Liver (tissue), 9 donors: ENCODE results near the gene TMEM163. TPM values are rescaled to one million over a fixed set of nuclear protein-coding genes. Genes with fewer than 3 reads are reported as not detected.

ENCODE experiments used
- DNase-seq: peaks from one replicate; pipeline ENCODE4 v3.0.0-alpha.2; 2017; ENCODE audit warnings: low spot score
- H3K27ac ChIP-seq, 2 donors: one replicate each; pipeline ENCODE4 v1.7.0; 2013; ENCODE audit warnings: inconsistent platforms in 2 of 2, low read length in 2 of 2, control low read depth in 1 of 2, low read depth in 1 of 2, mild to moderate bottlenecking in 1 of 2
- H3K27me3 ChIP-seq, 4 donors: one replicate each; pipeline versions ENCODE4 v1.6.1 to v1.7.0; 2013; ENCODE audit warnings: low read length in 3 of 4, inconsistent platforms in 1 of 4, mild to moderate bottlenecking in 1 of 4, moderate library complexity in 1 of 4; ENCODE audit not compliant: control insufficient read depth in 4 of 4, insufficient read depth in 4 of 4
- H3K36me3 ChIP-seq, 4 donors: one replicate each; pipeline versions ENCODE4 v1.6.1 to v1.7.0; 2013; ENCODE audit warnings: low read length in 3 of 4, mild to moderate bottlenecking in 3 of 4, low read depth in 1 of 4, moderate library complexity in 1 of 4; ENCODE audit not compliant: control insufficient read depth in 4 of 4, insufficient read depth in 3 of 4
- H3K4me1 ChIP-seq, 4 donors: one replicate each; pipeline versions ENCODE4 v1.6.1 to v1.7.0; 2013; ENCODE audit warnings: low read length in 3 of 4, mild to moderate bottlenecking in 3 of 4, moderate library complexity in 1 of 4; ENCODE audit not compliant: control insufficient read depth in 4 of 4, insufficient read depth in 4 of 4
- H3K4me3 ChIP-seq, 3 donors: one replicate each; pipeline versions ENCODE4 v1.6.1 to v1.7.0; 2013; ENCODE audit warnings: low read length in 3 of 3, control low read depth in 1 of 3, low read depth in 1 of 3, mild to moderate bottlenecking in 1 of 3
- H3K9ac ChIP-seq, 2 donors: one replicate each; pipeline ENCODE4 v1.7.0; 2013; ENCODE audit warnings: low read length in 2 of 2, mild to moderate bottlenecking in 2 of 2, moderate library complexity in 2 of 2, control low read depth in 1 of 2, low read depth in 1 of 2
- H3K9me3 ChIP-seq, 4 donors: one replicate each; pipeline versions ENCODE4 v1.6.1 to v1.7.0; 2013; ENCODE audit warnings: low read length in 3 of 4; ENCODE audit not compliant: control insufficient read depth in 4 of 4
- EGR1 ChIP-seq, 2 donors: IDR thresholded peaks; 2 replicates each; pipeline ENCODE4 v1.6.1; 2016 to 2018; ENCODE audit warnings: antibody characterized with exemption in 2 of 2, low read depth in 2 of 2
- FOXA1 ChIP-seq: IDR thresholded peaks from 2 replicates; pipeline ENCODE4 v1.6.1; 2016; ENCODE audit warnings: antibody characterized with exemption
- FOXA2 ChIP-seq: IDR thresholded peaks from 2 replicates; pipeline ENCODE4 v1.6.1; 2016; ENCODE audit warnings: antibody characterized with exemption
- GABPA ChIP-seq, 2 donors: IDR thresholded peaks in 1 of 2; conservative IDR thresholded peaks in 1 of 2; 2 replicates each; pipeline ENCODE4 v1.6.1; 2016; ENCODE audit warnings: antibody characterized with exemption in 2 of 2, mild to moderate bottlenecking in 1 of 2, moderate library complexity in 1 of 2
- HNF4A ChIP-seq, 2 donors: conservative IDR thresholded peaks; 2 replicates each; pipeline ENCODE4 v1.6.1; 2016; ENCODE audit warnings: antibody characterized with exemption in 2 of 2, mild to moderate bottlenecking in 2 of 2
- HNF4G ChIP-seq: IDR thresholded peaks from 2 replicates; pipeline ENCODE4 v1.6.1; 2016; ENCODE audit warnings: antibody characterized with exemption
- JUND ChIP-seq, 2 donors: IDR thresholded peaks; 2 replicates each; pipeline ENCODE4 v1.6.1; 2016; ENCODE audit warnings: antibody characterized with exemption in 2 of 2
- MAX ChIP-seq: IDR thresholded peaks from 2 replicates; pipeline ENCODE4 v1.6.1; 2016; ENCODE audit warnings: antibody characterized with exemption
- NR2F2 ChIP-seq: IDR thresholded peaks from 2 replicates; pipeline ENCODE4 v1.6.1; 2016; ENCODE audit warnings: antibody characterized with exemption
- RAD21 ChIP-seq, 2 donors: IDR thresholded peaks; 2 replicates each; pipeline ENCODE4 v1.6.1; 2016; ENCODE audit warnings: antibody characterized with exemption in 2 of 2, mild to moderate bottlenecking in 2 of 2
- REST ChIP-seq: IDR thresholded peaks from 2 replicates; pipeline ENCODE4 v1.6.1; 2016; ENCODE audit warnings: antibody characterized with exemption, mild to moderate bottlenecking
- RXRA ChIP-seq, 2 donors: IDR thresholded peaks; 2 replicates each; pipeline ENCODE4 v1.6.1; 2017 to 2018; ENCODE audit warnings: antibody characterized with exemption in 2 of 2, mild to moderate bottlenecking in 1 of 2
- SP1 ChIP-seq: IDR thresholded peaks from 2 replicates; pipeline ENCODE4 v1.6.1; 2018; ENCODE audit warnings: antibody characterized with exemption, mild to moderate bottlenecking
- TAF1 ChIP-seq: conservative IDR thresholded peaks from 2 replicates; pipeline ENCODE4 v1.6.1; 2016; ENCODE audit warnings: antibody characterized with exemption, mild to moderate bottlenecking
- YY1 ChIP-seq: IDR thresholded peaks from 2 replicates; pipeline ENCODE4 v1.6.1; 2016; ENCODE audit warnings: antibody characterized with exemption, mild to moderate bottlenecking
- WGBS: extraction: QIAGEN DNeasy Blood & Tissue Kit; methylation state at CpG from one replicate; pipeline ENCODE4 v1.1.7; 2013; 5-methylcytosine and 5-hydroxymethylcytosine counted together
- polyA plus RNA-seq, 2 donors: library from polyadenylated mRNA; stranded (reverse) in 1 of 2; unstranded in 1 of 2; fragments of 200-250 nt in 1 of 2; fragments of >200 nt in 1 of 2; fragmentation: Nextera tagmentation in 1 of 2; extraction: Ambion mirVana in 1 of 2; gene quantifications; one replicate each; pipeline versions ENCODE4 v1.2.1 to v1.2.3, GENCODE V29; 2013 to 2015
- total RNA-seq, 2 donors: library from RNA; depleted of rRNA; stranded (reverse); fragments of >200 nt; gene quantifications; one replicate each; pipeline ENCODE4 v1.2.3, GENCODE V29; 2014
- TF ChIP-seq, protein P1 (sequence below): fragments of 150-350 bp; IDR thresholded peaks from 2 replicates; pipeline ENCODE4 v1.5.1; 2017; ENCODE audit warnings: improper control_type of control experiment, low read depth, low read length; ENCODE audit not compliant: missing input control
- TF ChIP-seq, protein P2 (sequence below): IDR thresholded peaks from 2 replicates; pipeline ENCODE4 v1.6.1; 2016; ENCODE audit warnings: antibody characterized with exemption
- TF ChIP-seq, protein P3 (sequence below): IDR thresholded peaks from 2 replicates; pipeline ENCODE4 v1.6.1; 2016; ENCODE audit warnings: antibody characterized with exemption
- donor health status: healthy.
- donor health status: healthy.
- donor health status: healthy.
- donor health status: healthy.
- donor health status: healthy.

TMEM163 gene
- total and polyA plus RNA-seq, 4 donors: 0.08 to 0.48 (median 0.25) TPM

DNA sequence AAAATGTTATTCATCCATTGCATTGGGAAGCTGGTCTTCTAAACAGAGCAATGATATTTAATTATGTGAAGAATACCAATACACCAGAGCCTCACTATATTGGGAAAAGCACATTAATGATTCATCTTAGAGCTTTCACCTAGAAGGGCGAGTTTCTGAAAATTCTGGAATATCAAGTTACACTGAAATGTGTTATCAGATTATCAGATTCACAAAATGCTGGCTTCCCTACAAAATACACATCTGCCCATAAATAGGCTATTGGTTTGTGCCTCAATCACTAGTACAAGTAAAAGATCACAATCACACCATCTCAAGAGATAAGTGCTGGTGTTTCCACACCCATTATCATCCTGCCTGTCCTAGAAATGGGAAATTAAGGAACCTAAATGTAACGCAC is 200.7 kb downstream of the TMEM163 start:
- Histone ChIP-seq H3K4me3 (no peak overlapping the region), H3K27me3 (peaks cover 0 to 2% (median 0%) of the 10 kb centered on the region in 4 donors), H3K4me1 (no peaks in the 10 kb centered on the region), H3K9ac (no peak overlapping the region), H3K27ac (no peak overlapping the region), H3K36me3 (no peaks in the 10 kb centered on the region), H3K9me3 (peaks cover 0 to 1% (median 0%) of the 10 kb centered on the region in 4 donors)
- no peak for DNase-seq
- TF ChIP-seq NR2F2: no peak
- no peak for TF ChIP-seq FOXA2
- TF ChIP-seq REST: no peak
- TF ChIP-seq, protein P1, sequence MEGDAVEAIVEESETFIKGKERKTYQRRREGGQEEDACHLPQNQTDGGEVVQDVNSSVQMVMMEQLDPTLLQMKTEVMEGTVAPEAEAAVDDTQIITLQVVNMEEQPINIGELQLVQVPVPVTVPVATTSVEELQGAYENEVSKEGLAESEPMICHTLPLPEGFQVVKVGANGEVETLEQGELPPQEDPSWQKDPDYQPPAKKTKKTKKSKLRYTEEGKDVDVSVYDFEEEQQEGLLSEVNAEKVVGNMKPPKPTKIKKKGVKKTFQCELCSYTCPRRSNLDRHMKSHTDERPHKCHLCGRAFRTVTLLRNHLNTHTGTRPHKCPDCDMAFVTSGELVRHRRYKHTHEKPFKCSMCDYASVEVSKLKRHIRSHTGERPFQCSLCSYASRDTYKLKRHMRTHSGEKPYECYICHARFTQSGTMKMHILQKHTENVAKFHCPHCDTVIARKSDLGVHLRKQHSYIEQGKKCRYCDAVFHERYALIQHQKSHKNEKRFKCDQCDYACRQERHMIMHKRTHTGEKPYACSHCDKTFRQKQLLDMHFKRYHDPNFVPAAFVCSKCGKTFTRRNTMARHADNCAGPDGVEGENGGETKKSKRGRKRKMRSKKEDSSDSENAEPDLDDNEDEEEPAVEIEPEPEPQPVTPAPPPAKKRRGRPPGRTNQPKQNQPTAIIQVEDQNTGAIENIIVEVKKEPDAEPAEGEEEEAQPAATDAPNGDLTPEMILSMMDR: no peak
- no peak for TF ChIP-seq YY1
- TF ChIP-seq JUND (IDR thresholded peaks at IDR 0.05): no peak
- TF ChIP-seq, protein P2, sequence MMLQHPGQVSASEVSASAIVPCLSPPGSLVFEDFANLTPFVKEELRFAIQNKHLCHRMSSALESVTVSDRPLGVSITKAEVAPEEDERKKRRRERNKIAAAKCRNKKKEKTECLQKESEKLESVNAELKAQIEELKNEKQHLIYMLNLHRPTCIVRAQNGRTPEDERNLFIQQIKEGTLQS: no peak
- TF ChIP-seq MAX: no peak
- no peak for TF ChIP-seq HNF4G
- no peak for TF ChIP-seq EGR1 (IDR thresholded peaks at IDR 0.05; ENCODE audit: low read depth in 2 of 2)
- no peak for TF ChIP-seq RAD21 (IDR thresholded peaks at IDR 0.05)
- TF ChIP-seq SP1: no peak
- no peak for TF ChIP-seq RXRA (IDR thresholded peaks at IDR 0.05)
- TF ChIP-seq TAF1: no peak
- TF ChIP-seq, protein P3, sequence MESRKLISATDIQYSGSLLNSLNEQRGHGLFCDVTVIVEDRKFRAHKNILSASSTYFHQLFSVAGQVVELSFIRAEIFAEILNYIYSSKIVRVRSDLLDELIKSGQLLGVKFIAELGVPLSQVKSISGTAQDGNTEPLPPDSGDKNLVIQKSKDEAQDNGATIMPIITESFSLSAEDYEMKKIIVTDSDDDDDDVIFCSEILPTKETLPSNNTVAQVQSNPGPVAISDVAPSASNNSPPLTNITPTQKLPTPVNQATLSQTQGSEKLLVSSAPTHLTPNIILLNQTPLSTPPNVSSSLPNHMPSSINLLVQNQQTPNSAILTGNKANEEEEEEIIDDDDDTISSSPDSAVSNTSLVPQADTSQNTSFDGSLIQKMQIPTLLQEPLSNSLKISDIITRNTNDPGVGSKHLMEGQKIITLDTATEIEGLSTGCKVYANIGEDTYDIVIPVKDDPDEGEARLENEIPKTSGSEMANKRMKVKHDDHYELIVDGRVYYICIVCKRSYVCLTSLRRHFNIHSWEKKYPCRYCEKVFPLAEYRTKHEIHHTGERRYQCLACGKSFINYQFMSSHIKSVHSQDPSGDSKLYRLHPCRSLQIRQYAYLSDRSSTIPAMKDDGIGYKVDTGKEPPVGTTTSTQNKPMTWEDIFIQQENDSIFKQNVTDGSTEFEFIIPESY: no peak
- no peak for TF ChIP-seq FOXA1
- TF ChIP-seq HNF4A (conservative IDR thresholded peaks at IDR 0.05): no peak
- no peak for TF ChIP-seq GABPA (IDR thresholded peaks at IDR 0.05 in 1 of 2, conservative IDR thresholded peaks at IDR 0.05 in 1 of 2)
- 80% methylated on average over 2 of the region's 2 CpGs for WGBS
